Measurements from ENCODE around the gene GPHN.
"Not testable (repeated sequence)": the region's sequence is repeated elsewhere in the genome, so short reads cannot be mapped to it uniquely, and the experiment has no call there.

- TF ChIP-seq, protein P1, sequence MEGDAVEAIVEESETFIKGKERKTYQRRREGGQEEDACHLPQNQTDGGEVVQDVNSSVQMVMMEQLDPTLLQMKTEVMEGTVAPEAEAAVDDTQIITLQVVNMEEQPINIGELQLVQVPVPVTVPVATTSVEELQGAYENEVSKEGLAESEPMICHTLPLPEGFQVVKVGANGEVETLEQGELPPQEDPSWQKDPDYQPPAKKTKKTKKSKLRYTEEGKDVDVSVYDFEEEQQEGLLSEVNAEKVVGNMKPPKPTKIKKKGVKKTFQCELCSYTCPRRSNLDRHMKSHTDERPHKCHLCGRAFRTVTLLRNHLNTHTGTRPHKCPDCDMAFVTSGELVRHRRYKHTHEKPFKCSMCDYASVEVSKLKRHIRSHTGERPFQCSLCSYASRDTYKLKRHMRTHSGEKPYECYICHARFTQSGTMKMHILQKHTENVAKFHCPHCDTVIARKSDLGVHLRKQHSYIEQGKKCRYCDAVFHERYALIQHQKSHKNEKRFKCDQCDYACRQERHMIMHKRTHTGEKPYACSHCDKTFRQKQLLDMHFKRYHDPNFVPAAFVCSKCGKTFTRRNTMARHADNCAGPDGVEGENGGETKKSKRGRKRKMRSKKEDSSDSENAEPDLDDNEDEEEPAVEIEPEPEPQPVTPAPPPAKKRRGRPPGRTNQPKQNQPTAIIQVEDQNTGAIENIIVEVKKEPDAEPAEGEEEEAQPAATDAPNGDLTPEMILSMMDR (IDR thresholded peaks at IDR 0.05): not testable (repeated sequence)
- TF ChIP-seq MLX (CRISPR knock-in tag; IDR thresholded peaks at IDR 0.05); ZNF232 (CRISPR knock-in tag; IDR thresholded peaks at IDR 0.05); NR2C2 (CRISPR knock-in tag; IDR thresholded peaks at IDR 0.05); ZBTB21 (CRISPR knock-in tag; IDR thresholded peaks at IDR 0.05; ENCODE audit: borderline replicate concordance); ZNF138 (CRISPR knock-in tag; conservative IDR thresholded peaks at IDR 0.05); CREB1 (CRISPR knock-in tag; IDR thresholded peaks at IDR 0.05); SP1 (CRISPR knock-in tag; conservative IDR thresholded peaks at IDR 0.05); USF1 (CRISPR knock-in tag; IDR thresholded peaks at IDR 0.05); E2F1 (CRISPR knock-in tag; IDR thresholded peaks at IDR 0.05); NFE2L1 (CRISPR knock-in tag; IDR thresholded peaks at IDR 0.05): not testable (repeated sequence)
- TF ChIP-seq, protein P2, sequence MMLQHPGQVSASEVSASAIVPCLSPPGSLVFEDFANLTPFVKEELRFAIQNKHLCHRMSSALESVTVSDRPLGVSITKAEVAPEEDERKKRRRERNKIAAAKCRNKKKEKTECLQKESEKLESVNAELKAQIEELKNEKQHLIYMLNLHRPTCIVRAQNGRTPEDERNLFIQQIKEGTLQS (CRISPR knock-in tag; conservative IDR thresholded peaks at IDR 0.05): not testable (repeated sequence)
- TF ChIP-seq, protein P3, sequence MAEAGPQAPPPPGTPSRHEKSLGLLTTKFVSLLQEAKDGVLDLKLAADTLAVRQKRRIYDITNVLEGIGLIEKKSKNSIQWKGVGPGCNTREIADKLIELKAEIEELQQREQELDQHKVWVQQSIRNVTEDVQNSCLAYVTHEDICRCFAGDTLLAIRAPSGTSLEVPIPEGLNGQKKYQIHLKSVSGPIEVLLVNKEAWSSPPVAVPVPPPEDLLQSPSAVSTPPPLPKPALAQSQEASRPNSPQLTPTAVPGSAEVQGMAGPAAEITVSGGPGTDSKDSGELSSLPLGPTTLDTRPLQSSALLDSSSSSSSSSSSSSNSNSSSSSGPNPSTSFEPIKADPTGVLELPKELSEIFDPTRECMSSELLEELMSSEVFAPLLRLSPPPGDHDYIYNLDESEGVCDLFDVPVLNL (CRISPR knock-in tag; IDR thresholded peaks at IDR 0.05; ENCODE audit: borderline replicate concordance, low read depth): not testable (repeated sequence)
- TF ChIP-seq, protein P4, sequence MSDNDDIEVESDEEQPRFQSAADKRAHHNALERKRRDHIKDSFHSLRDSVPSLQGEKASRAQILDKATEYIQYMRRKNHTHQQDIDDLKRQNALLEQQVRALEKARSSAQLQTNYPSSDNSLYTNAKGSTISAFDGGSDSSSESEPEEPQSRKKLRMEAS (CRISPR knock-in tag; IDR thresholded peaks at IDR 0.05): not testable (repeated sequence)
Measured at GRCh38 chr14:66731298-66731697, 223.4 kb downstream of the GPHN start.
